ENCODE results near the gene POLR2H. TPM values are rescaled to one million over a fixed set of nuclear protein-coding genes. Genes with fewer than 3 reads are reported as not detected.

POLR2H gene
- total RNA-seq, 1 donor from 2014 or later, result 48.1 TPM

GRCh38 chr3:184368116-184368515 lies 6.6 kb downstream of the POLR2H start:
- Mint-ChIP-seq H3K9me3 (ENCODE audit: unreplicated experiment) (peaks cover 6% of the 10 kb centered on the region), H3K36me3 (ENCODE audit: unreplicated experiment) (no peaks in the 10 kb centered on the region), H3K4me3 (ENCODE audit: unreplicated experiment) (no peak overlapping the region), H3K27ac (ENCODE audit: unreplicated experiment) (no peak overlapping the region), H3K4me1 (ENCODE audit: low read depth, unreplicated experiment) (peaks cover 9% of the 10 kb centered on the region), H3K27me3 (ENCODE audit: unreplicated experiment) (peaks cover 2% of the 10 kb centered on the region)
- TF ChIP-seq, protein P1, sequence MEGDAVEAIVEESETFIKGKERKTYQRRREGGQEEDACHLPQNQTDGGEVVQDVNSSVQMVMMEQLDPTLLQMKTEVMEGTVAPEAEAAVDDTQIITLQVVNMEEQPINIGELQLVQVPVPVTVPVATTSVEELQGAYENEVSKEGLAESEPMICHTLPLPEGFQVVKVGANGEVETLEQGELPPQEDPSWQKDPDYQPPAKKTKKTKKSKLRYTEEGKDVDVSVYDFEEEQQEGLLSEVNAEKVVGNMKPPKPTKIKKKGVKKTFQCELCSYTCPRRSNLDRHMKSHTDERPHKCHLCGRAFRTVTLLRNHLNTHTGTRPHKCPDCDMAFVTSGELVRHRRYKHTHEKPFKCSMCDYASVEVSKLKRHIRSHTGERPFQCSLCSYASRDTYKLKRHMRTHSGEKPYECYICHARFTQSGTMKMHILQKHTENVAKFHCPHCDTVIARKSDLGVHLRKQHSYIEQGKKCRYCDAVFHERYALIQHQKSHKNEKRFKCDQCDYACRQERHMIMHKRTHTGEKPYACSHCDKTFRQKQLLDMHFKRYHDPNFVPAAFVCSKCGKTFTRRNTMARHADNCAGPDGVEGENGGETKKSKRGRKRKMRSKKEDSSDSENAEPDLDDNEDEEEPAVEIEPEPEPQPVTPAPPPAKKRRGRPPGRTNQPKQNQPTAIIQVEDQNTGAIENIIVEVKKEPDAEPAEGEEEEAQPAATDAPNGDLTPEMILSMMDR (IDR thresholded peaks at IDR 0.05; ENCODE audit: partially characterized antibody, unreplicated experiment), result no peak
- no peak for DNase-seq

- no peak overlapping the region for H3K4me3 Mint-ChIP-seq (ENCODE audit: unreplicated experiment)
Measured at GRCh38 chr3:184368586-184369183, 7.2 kb downstream of the POLR2H start.

DNA sequence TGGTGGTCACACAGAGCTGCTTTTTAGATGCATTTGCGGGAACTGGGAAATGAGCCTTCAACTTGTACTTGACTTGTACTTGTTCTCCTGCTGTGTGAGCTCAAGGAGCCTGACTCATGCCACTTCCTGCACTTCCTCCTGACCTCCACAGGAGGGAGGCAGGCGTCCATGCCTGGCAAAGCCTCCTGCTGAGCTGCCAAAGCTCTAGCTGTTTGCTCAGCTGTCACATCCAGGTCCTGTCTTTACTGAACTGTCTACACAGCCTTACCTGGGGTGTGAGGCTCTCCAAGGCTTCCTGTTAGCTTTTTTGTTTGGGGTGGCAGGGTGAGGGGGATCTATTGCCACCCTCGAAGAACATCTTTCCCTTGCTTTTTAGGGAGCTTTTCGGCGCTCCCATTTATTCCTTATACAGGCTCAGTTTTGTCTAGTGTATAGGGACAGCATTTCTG lies 10.1 kb downstream of the POLR2H start:
- Mint-ChIP-seq H3K4me1 (ENCODE audit: low read depth, unreplicated experiment) (peaks cover 9% of the 10 kb centered on the region), H3K27me3 (ENCODE audit: unreplicated experiment) (peaks cover 2% of the 10 kb centered on the region), H3K27ac (ENCODE audit: unreplicated experiment) (peak overlapping the region; percentile 25), H3K9me3 (ENCODE audit: unreplicated experiment) (peaks cover 3% of the 10 kb centered on the region), H3K36me3 (ENCODE audit: unreplicated experiment) (no peaks in the 10 kb centered on the region), H3K4me3 (ENCODE audit: unreplicated experiment) (no peak overlapping the region)
- TF ChIP-seq, protein P1 (IDR thresholded peaks at IDR 0.05; ENCODE audit: partially characterized antibody, unreplicated experiment), result peak; percentile 86
- peak; percentile 80 for DNase-seq

More at GRCh38 chr3:184368586-184369183, 7.2 kb downstream of the POLR2H start:
- DNase-seq, result no peak
- TF ChIP-seq, protein P1 (IDR thresholded peaks at IDR 0.05; ENCODE audit: partially characterized antibody, unreplicated experiment), result no peak
- Mint-ChIP-seq H3K27me3 (ENCODE audit: unreplicated experiment) (peaks cover 3% of the 10 kb centered on the region), H3K36me3 (ENCODE audit: unreplicated experiment) (no peaks in the 10 kb centered on the region), H3K27ac (ENCODE audit: unreplicated experiment) (no peak overlapping the region), H3K4me1 (ENCODE audit: low read depth, unreplicated experiment) (peaks cover 9% of the 10 kb centered on the region), H3K9me3 (ENCODE audit: unreplicated experiment) (peaks cover under 1% of the 10 kb centered on the region)

DNA sequence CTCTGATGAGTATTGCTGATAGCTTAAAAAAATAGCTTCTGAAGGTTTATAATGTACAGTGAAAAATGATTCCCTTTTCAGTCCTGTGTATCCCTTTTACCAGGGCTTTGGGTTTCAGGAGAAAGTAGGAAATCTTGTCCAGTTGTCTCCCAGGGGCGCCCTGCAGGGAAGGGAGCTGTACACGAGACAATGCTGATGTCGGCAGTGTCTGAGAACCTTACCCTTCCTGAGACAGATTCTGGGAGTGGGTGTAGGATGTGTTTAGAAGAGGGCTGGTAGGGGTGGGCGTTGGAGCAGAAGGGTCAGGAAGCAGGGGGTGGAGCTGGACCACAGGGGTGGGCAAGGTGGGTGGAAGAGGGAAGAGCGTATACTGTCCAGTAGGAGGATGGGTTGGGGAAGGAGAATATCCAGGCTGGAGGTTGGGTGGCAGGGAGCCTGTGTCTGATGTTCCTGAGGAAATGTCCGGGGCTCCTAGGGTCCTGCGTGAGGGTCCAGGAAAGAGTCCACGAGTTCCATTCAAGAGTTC lies 10.8 kb downstream of the POLR2H start:
- Mint-ChIP-seq H3K27ac (ENCODE audit: unreplicated experiment) (no peak overlapping the region), H3K27me3 (ENCODE audit: unreplicated experiment) (peaks cover 5% of the 10 kb centered on the region), H3K4me1 (ENCODE audit: low read depth, unreplicated experiment) (peaks cover 9% of the 10 kb centered on the region), H3K4me3 (ENCODE audit: unreplicated experiment) (no peak overlapping the region), H3K36me3 (ENCODE audit: unreplicated experiment) (no peaks in the 10 kb centered on the region), H3K9me3 (ENCODE audit: unreplicated experiment) (peaks cover 3% of the 10 kb centered on the region)
- DNase-seq, result no peak
- TF ChIP-seq, protein P1 (IDR thresholded peaks at IDR 0.05; ENCODE audit: partially characterized antibody, unreplicated experiment), result no peak

GRCh38 chr3:184372911-184373310 lies 11.4 kb downstream of the POLR2H start:
- peaks cover 3% of the 10 kb centered on the region for H3K9me3 Mint-ChIP-seq (ENCODE audit: unreplicated experiment)
- TF ChIP-seq, protein P1 (IDR thresholded peaks at IDR 0.05; ENCODE audit: partially characterized antibody, unreplicated experiment), result no peak
- peaks cover 5% of the 10 kb centered on the region for H3K27me3 Mint-ChIP-seq (ENCODE audit: unreplicated experiment)
- H3K36me3 Mint-ChIP-seq (ENCODE audit: unreplicated experiment), result no peaks in the 10 kb centered on the region
- no peak for DNase-seq
- no peak overlapping the region for H3K4me3 Mint-ChIP-seq (ENCODE audit: unreplicated experiment)
- no peak overlapping the region for H3K27ac Mint-ChIP-seq (ENCODE audit: unreplicated experiment)
- peaks cover 14% of the 10 kb centered on the region for H3K4me1 Mint-ChIP-seq (ENCODE audit: low read depth, unreplicated experiment)
